GM19035 (cell line): ENCODE results near the gene RAB40AL.

Source experiments
- ATAC-seq: cut with Tn5 transposase; IDR thresholded peaks from one replicate; pipeline ENCODE4 v1.9.1; 2021; ENCODE audit not compliant: unreplicated experiment

RAB40AL gene

DNA sequence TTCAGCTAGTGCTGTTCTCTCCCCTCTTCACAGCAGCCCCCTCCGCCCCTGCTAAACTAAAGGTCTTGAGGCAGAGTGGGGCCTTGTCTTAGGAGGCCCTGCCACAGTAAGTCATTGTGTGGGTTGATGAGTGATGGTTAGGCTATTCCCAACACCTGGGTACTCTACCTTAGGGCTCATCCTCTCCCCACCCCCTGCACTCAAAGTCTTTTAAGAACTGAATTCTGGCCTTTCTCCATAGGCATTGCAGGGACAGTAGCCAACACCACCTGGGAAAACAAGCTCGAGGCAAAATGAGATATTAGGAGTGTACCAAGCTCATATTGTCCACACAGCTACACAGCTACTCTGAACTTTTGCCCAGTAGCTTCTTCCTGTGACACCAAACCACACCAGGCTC lies 42.5 kb downstream of the RAB40AL start:
- no peak for ATAC-seq

GRCh38 chrX:102983205-102983604 lies 46.1 kb downstream of the RAB40AL start:
- no peak for ATAC-seq

GRCh38 chrX:102985192-102985591 lies 48.1 kb downstream of the RAB40AL start:
- no peak for ATAC-seq
